MM.1S (cell line): Measurements from ENCODE around the gene AMMECR1L.
"Not testable (repeated sequence)": the region's sequence is repeated elsewhere in the genome, so short reads cannot be mapped to it uniquely, and the experiment has no call there.

Source experiments
- DNase-seq: peaks from one replicate; pipeline ENCODE4 v3.0.0-alpha.2; 2015
- H2AFZ ChIP-seq: fragments of 300-600 bp; sonication (generic); 2 replicates; pipeline ENCODE4 v1.6.0; 2016; ENCODE audit warnings: antibody characterized with exemption, low read length
- H3F3A ChIP-seq: fragments of 300-600 bp; sonication (generic); 2 replicates; pipeline ENCODE4 v1.6.1; 2016; ENCODE audit warnings: mild to moderate bottlenecking, antibody characterized with exemption, low read length, moderate library complexity, mixed read lengths; ENCODE audit not compliant: insufficient read depth
- H3K27ac ChIP-seq: fragments of 300-600 bp; sonication (generic); 2 replicates; pipeline ENCODE4 v1.5.1; 2016; ENCODE audit warnings: mild to moderate bottlenecking, low read length
- H3K27me3 ChIP-seq: fragments of 300-600 bp; sonication (generic); replicated peaks from 2 replicates; pipeline ENCODE4 v1.6.0; 2016; ENCODE audit warnings: low read length; ENCODE audit not compliant: insufficient read depth
- H3K36me3 ChIP-seq: fragments of 300-600 bp; sonication (generic); replicated peaks from 2 replicates; pipeline ENCODE4 v1.6.1; 2016; ENCODE audit warnings: mild to moderate bottlenecking, low read length, mixed read lengths; ENCODE audit not compliant: insufficient read depth
- H3K4me1 ChIP-seq: fragments of 300-600 bp; sonication (generic); 2 replicates; pipeline ENCODE4 v1.6.1; 2016; ENCODE audit warnings: low read length, mixed read lengths
- H3K4me2 ChIP-seq: fragments of 300-600 bp; sonication (generic); 2 replicates; pipeline ENCODE4 v1.6.0; 2016; ENCODE audit warnings: low read depth, low read length
- H3K4me3 ChIP-seq: fragments of 300-600 bp; sonication (generic); 2 replicates; pipeline ENCODE4 v1.5.1; 2016; ENCODE audit warnings: low read length, mixed read lengths
- H3K79me2 ChIP-seq: fragments of 300-600 bp; sonication (generic); 2 replicates; pipeline ENCODE4 v1.6.1; 2016; ENCODE audit warnings: mixed run types, low read length, mixed read lengths
- H3K9ac ChIP-seq: fragments of 300-600 bp; sonication (generic); 2 replicates; pipeline ENCODE4 v1.6.1; 2016; ENCODE audit warnings: low read length, mixed read lengths
- H3K9me2 ChIP-seq: fragments of 300-600 bp; sonication (generic); replicated peaks from 2 replicates; pipeline ENCODE4 v1.6.1; 2016; ENCODE audit warnings: mild to moderate bottlenecking, low read length, mixed read lengths; ENCODE audit not compliant: insufficient read depth
- H3K9me3 ChIP-seq: fragments of 300-600 bp; sonication (generic); replicated peaks from 2 replicates; pipeline ENCODE4 v1.6.1; 2016; ENCODE audit warnings: mild to moderate bottlenecking, low read length, mixed read lengths; ENCODE audit not compliant: insufficient read depth
- H4K20me1 ChIP-seq: fragments of 300-600 bp; sonication (generic); 2 replicates; pipeline ENCODE4 v1.6.1; 2016; ENCODE audit warnings: mild to moderate bottlenecking, low read length, moderate library complexity, mixed read lengths; ENCODE audit not compliant: insufficient read depth
- EZH2 ChIP-seq: fragments of 300-600 bp; sonication (generic); optimal IDR thresholded peaks from 2 replicates; pipeline ENCODE3; 2017; ENCODE audit warnings: low read depth, mild to moderate bottlenecking, antibody characterized with exemption, low read length, mixed read lengths
- EZH2phosphoT487 ChIP-seq: fragments of 300-600 bp; sonication (generic); IDR thresholded peaks from 2 replicates; pipeline ENCODE4 v1.6.1; 2018; ENCODE audit warnings: antibody characterized with exemption, low read length
- TF ChIP-seq, protein P1 (sequence below): fragments of 300-600 bp; sonication (generic); IDR thresholded peaks from 2 replicates; pipeline ENCODE4 v1.5.1; 2016; ENCODE audit warnings: antibody characterized with exemption, low read length, mixed read lengths

The AMMECR1L gene

DNA sequence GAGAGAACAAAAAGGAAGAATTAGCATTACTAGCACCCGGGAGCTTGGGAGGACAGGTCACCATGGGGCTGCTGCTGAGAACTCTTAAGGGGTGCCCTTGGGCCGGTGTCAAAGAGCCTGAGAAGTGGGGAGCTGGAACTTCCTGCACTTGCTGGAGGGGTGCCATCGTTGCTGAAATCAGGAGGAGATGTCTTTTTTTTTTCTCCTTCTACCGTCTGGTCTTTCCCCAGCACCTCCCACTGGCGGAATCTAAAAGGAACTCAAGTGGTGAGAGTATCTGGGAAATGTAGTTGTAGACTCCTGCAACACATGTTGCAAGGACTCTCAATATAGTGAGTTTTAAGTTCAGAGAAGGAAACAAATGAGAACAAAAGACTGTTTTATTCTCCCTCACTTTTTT lies 6.1 kb upstream of the AMMECR1L start:
- Histone ChIP-seq H4K20me1 (no peaks in the 10 kb centered on the region), H3K4me2 (no peak overlapping the region)
- TF ChIP-seq EZH2phosphoT487 (no peak), EZH2 (no peak)
- TF ChIP-seq, protein P1, sequence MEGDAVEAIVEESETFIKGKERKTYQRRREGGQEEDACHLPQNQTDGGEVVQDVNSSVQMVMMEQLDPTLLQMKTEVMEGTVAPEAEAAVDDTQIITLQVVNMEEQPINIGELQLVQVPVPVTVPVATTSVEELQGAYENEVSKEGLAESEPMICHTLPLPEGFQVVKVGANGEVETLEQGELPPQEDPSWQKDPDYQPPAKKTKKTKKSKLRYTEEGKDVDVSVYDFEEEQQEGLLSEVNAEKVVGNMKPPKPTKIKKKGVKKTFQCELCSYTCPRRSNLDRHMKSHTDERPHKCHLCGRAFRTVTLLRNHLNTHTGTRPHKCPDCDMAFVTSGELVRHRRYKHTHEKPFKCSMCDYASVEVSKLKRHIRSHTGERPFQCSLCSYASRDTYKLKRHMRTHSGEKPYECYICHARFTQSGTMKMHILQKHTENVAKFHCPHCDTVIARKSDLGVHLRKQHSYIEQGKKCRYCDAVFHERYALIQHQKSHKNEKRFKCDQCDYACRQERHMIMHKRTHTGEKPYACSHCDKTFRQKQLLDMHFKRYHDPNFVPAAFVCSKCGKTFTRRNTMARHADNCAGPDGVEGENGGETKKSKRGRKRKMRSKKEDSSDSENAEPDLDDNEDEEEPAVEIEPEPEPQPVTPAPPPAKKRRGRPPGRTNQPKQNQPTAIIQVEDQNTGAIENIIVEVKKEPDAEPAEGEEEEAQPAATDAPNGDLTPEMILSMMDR: no peak

DNA sequence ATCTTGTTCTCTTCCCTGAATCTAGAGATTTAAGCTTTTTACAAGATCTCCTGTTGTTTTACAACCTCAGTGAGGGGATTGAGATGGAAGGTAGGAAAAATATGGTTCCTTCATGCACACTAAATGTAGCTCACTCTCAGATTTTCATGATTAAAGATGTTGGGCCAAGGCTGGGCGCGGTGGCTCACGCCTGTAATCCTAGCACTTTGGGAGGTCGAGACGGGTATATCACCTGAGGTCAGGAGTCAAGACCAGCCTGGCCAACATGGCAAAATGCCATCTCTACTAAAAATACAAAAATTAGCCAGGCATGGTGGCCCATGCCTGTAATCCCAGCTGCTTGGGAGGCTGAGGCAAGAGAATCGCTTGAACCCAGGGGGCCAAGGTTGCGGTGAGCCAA lies 5.0 kb upstream of the AMMECR1L start:
- not testable (repeated sequence) for H3K79me2 ChIP-seq, H3K9ac ChIP-seq, H3F3A ChIP-seq, H3K9me3 ChIP-seq, H4K20me1 ChIP-seq, H2AFZ ChIP-seq, DNase-seq, H3K4me3 ChIP-seq, H3K9me2 ChIP-seq, H3K36me3 ChIP-seq, H3K27ac ChIP-seq, H3K4me2 ChIP-seq, H3K27me3 ChIP-seq, H3K4me1 ChIP-seq

More for the DNA sequence above, 6.1 kb upstream of the AMMECR1L start:
- Histone ChIP-seq H3K9me3 (no peaks in the 10 kb centered on the region), H3K9me2 (no peaks in the 10 kb centered on the region), H3K4me3 (no peak overlapping the region), H2AFZ (no peak overlapping the region), H3K4me1 (no peaks in the 10 kb centered on the region), H3K27ac (no peak overlapping the region), H3F3A (no peaks in the 10 kb centered on the region), H3K27me3 (no peaks in the 10 kb centered on the region), H3K36me3 (no peaks in the 10 kb centered on the region), H3K9ac (no peak overlapping the region), H3K79me2 (no peaks in the 10 kb centered on the region)
- DNase-seq: no peak

DNA sequence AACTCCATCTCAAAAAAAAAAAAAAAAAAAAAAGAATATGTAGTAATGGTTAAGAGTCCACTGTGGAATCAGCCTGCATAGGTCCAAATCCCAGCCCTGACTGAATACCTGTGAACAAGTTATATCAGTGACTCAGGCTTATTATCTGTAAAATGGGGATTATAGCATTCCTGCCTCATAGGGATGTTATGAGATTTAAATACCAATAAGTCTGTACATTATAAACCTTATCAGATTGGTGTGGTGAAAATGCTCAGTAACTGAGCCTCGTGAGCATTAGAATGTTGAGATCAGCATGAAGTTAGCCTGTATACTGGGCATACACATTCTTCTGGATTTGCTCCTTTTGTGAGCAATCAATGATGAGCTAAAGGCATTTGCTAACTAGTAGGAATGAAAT lies 3.0 kb upstream of the AMMECR1L start:
- Histone ChIP-seq H3K9me2 (no peaks in the 10 kb centered on the region), H3K4me2 (no peak overlapping the region), H3K36me3 (no peaks in the 10 kb centered on the region; the same call in 1 of the 2 replicates), H3K79me2 (peaks cover 14% of the 10 kb centered on the region), H3F3A (no peaks in the 10 kb centered on the region), H3K4me1 (peaks cover 9% of the 10 kb centered on the region), H2AFZ (no peak overlapping the region), H3K9ac (no peak overlapping the region), H3K4me3 (no peak overlapping the region), H4K20me1 (no peaks in the 10 kb centered on the region), H3K27me3 (no peaks in the 10 kb centered on the region), H3K9me3 (no peaks in the 10 kb centered on the region), H3K27ac (no peak overlapping the region)
- no peak for DNase-seq
- TF ChIP-seq, protein P1: no peak
- no peak for TF ChIP-seq EZH2
- TF ChIP-seq EZH2phosphoT487: no peak

DNA sequence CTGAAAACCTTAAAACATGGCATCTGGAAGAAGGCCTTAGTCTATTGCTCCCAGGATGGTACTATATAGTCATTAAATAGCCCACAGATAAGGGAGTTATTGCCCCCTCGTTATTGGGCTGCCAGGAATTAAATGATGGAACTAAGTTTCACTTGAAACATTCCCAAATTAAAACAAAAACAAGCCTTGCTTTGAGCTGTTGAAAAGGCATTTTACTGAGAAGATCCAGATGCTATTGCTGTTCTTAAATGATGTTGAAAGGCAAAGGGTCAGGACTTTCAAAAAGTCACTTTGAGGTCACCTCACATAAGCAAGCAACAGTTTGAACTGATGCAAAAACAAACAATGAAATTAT lies 2.0 kb upstream of the AMMECR1L start:
- Histone ChIP-seq H3K4me2 (no peak overlapping the region), H3K4me3 (no peak overlapping the region)

More for the DNA sequence above, 2.0 kb upstream of the AMMECR1L start:
- H3K79me2 ChIP-seq: peaks cover 24% of the 10 kb centered on the region
- H3K9me2 ChIP-seq: no peaks in the 10 kb centered on the region
- peaks cover 9% of the 10 kb centered on the region for H3K4me1 ChIP-seq
- no peaks in the 10 kb centered on the region for H3K9me3 ChIP-seq
- TF ChIP-seq EZH2: no peak
- TF ChIP-seq, protein P1: no peak
- no peak for TF ChIP-seq EZH2phosphoT487
- no peaks in the 10 kb centered on the region for H3K27me3 ChIP-seq
- no peaks in the 10 kb centered on the region; the same call in 1 of the 2 replicates for H3K36me3 ChIP-seq
- no peak overlapping the region for H3K27ac ChIP-seq
- no peaks in the 10 kb centered on the region for H3F3A ChIP-seq
- DNase-seq: no peak
- H4K20me1 ChIP-seq: no peaks in the 10 kb centered on the region
- H2AFZ ChIP-seq: no peak overlapping the region
- no peak overlapping the region for H3K9ac ChIP-seq
